ENCODE measurements around the gene ZNF654.

GRCh38 chr3:88092270-88092669 lies 33.2 kb downstream of the ZNF654 start:
- TF ChIP-seq EZH2 (IDR thresholded peaks at IDR 0.05; ENCODE audit: insufficient read depth, poor library complexity, severe bottlenecking) (no peak), EZH2phosphoT487 (IDR thresholded peaks at IDR 0.05; ENCODE audit: insufficient read depth, low read depth) (no peak)

Data from GM23248 (cell line).